OCI-LY1 (cell line): ENCODE results near the gene ZFYVE9.

Experiments
- H2AFZ ChIP-seq: fragments of 200-600 bp; sonication (generic), shearing (Covaris generic); 2 replicates; pipeline ENCODE4 v1.6.0; 2014; ENCODE audit warnings: antibody characterized with exemption, mild to moderate bottlenecking, low read length
- H3F3A ChIP-seq: fragments of 200-600 bp; sonication (generic), shearing (Covaris generic); 2 replicates; pipeline ENCODE4 v1.6.0; 2014; ENCODE audit warnings: mild to moderate bottlenecking, antibody characterized with exemption, low read length, moderate library complexity; ENCODE audit not compliant: insufficient read depth
- H3K27ac ChIP-seq: fragments of 200-600 bp; sonication (generic); 2 replicates; pipeline ENCODE4 v1.5.1; 2014; ENCODE audit warnings: low read length, mixed run types, mild to moderate bottlenecking, low read depth; ENCODE audit not compliant: poor library complexity, severe bottlenecking
- H3K27me3 ChIP-seq: fragments of 200-600 bp; sonication (generic); 2 replicates; pipeline ENCODE4 v1.6.0; 2014; ENCODE audit warnings: antibody characterized with exemption, mild to moderate bottlenecking, low read length, moderate library complexity; ENCODE audit not compliant: insufficient read depth
- H3K36me3 ChIP-seq: fragments of 200-600 bp; sonication (generic); 2 replicates; pipeline ENCODE4 v1.6.1; 2014; ENCODE audit warnings: mild to moderate bottlenecking, antibody characterized with exemption, low read length, moderate library complexity, mixed read lengths; ENCODE audit not compliant: insufficient read depth
- H3K4me1 ChIP-seq: fragments of 200-600 bp; sonication (generic); 2 replicates; pipeline ENCODE4 v1.5.1; 2014; ENCODE audit warnings: mild to moderate bottlenecking, low read length, moderate library complexity; ENCODE audit not compliant: insufficient read depth, severe bottlenecking
- H3K4me2 ChIP-seq: fragments of 200-600 bp; sonication (generic), shearing (Covaris generic); 2 replicates; pipeline ENCODE4 v1.6.1; 2014; ENCODE audit warnings: low read length
- H3K4me3 ChIP-seq: fragments of 200-600 bp; sonication (generic); 2 replicates; pipeline ENCODE4 v1.5.1; 2014; ENCODE audit warnings: low read length, low read depth, mild to moderate bottlenecking, mixed read lengths; ENCODE audit not compliant: poor library complexity, severe bottlenecking
- H3K79me2 ChIP-seq: fragments of 200-600 bp; shearing (Covaris generic); 2 replicates; pipeline ENCODE4 v1.6.1; 2016; ENCODE audit warnings: mixed run types, low read length, mixed read lengths; ENCODE audit not compliant: insufficient read depth
- H3K9ac ChIP-seq: fragments of 200-600 bp; sonication (generic), shearing (Covaris generic); 2 replicates; pipeline ENCODE4 v1.6.1; 2014; ENCODE audit warnings: mild to moderate bottlenecking, low read length, mixed read lengths
- H3K9me2 ChIP-seq: fragments of 200-600 bp; sonication (generic), shearing (Covaris generic); 2 replicates; pipeline ENCODE4 v1.6.1; 2014; ENCODE audit warnings: low read depth, mild to moderate bottlenecking, low read length, mixed read lengths
- H3K9me3 ChIP-seq: fragments of 200-600 bp; shearing (Covaris generic); 2 replicates; pipeline ENCODE4 v1.6.1; 2014; ENCODE audit warnings: low read length, mixed read lengths
- H4K20me1 ChIP-seq: fragments of 200-600 bp; sonication (generic), shearing (Covaris generic); 2 replicates; pipeline ENCODE4 v1.6.0; 2016; ENCODE audit warnings: mild to moderate bottlenecking, low read length; ENCODE audit not compliant: insufficient read depth
- EZH2 ChIP-seq: fragments of 200-600 bp; sonication (generic), shearing (Covaris generic); IDR thresholded peaks from 2 replicates; pipeline ENCODE4 v1.8.0; 2017; ENCODE audit warnings: borderline replicate concordance, mixed run types, mild to moderate bottlenecking, antibody characterized with exemption, low read length, moderate library complexity, mixed read lengths
- TF ChIP-seq, protein P1 (sequence below): fragments of 200-600 bp; sonication (generic), shearing (Covaris generic); IDR thresholded peaks from 2 replicates; pipeline ENCODE4 v1.5.1; 2017; ENCODE audit warnings: mild to moderate bottlenecking, antibody characterized with exemption, low read length, moderate library complexity, mixed read lengths

The ZFYVE9 gene

DNA sequence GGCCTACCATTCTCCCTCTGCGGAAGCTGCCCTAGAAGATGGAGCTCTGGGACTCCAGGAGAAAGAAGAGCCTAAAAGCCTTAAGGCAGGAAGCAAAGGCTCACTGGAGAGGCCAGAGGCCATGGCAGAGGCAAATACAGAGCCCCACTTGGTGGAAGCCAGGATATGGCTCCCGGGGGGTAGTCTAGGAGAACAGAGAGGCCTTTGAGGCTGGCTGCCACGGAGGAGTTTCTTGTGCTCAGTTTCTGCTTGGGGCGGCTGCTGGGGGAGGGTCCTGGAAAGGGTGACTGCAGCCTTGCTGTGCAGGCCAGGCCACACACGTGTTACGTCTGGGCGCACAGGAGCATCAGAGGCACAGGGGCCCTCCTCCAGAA lies 218.7 kb downstream of the ZFYVE9 start:
- no peaks in the 10 kb centered on the region for H3K27me3 ChIP-seq
- H3K9ac ChIP-seq, result no peak overlapping the region
- H2AFZ ChIP-seq, result no peak overlapping the region
- no peaks in the 10 kb centered on the region for H3K9me2 ChIP-seq
- H3K36me3 ChIP-seq, result peaks cover 80% of the 10 kb centered on the region
- no peak overlapping the region for H3K4me2 ChIP-seq
- H3K79me2 ChIP-seq, result peaks cover 5% of the 10 kb centered on the region; the same call in 1 of the 2 replicates
- no peaks in the 10 kb centered on the region for H3K9me3 ChIP-seq
- H3K27ac ChIP-seq, result no peak overlapping the region
- TF ChIP-seq EZH2, result no peak
- TF ChIP-seq, protein P1, sequence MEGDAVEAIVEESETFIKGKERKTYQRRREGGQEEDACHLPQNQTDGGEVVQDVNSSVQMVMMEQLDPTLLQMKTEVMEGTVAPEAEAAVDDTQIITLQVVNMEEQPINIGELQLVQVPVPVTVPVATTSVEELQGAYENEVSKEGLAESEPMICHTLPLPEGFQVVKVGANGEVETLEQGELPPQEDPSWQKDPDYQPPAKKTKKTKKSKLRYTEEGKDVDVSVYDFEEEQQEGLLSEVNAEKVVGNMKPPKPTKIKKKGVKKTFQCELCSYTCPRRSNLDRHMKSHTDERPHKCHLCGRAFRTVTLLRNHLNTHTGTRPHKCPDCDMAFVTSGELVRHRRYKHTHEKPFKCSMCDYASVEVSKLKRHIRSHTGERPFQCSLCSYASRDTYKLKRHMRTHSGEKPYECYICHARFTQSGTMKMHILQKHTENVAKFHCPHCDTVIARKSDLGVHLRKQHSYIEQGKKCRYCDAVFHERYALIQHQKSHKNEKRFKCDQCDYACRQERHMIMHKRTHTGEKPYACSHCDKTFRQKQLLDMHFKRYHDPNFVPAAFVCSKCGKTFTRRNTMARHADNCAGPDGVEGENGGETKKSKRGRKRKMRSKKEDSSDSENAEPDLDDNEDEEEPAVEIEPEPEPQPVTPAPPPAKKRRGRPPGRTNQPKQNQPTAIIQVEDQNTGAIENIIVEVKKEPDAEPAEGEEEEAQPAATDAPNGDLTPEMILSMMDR, result no peak
- H3K4me1 ChIP-seq, result peaks cover 11% of the 10 kb centered on the region
- H3K4me3 ChIP-seq, result no peak overlapping the region
- no peaks in the 10 kb centered on the region for H3F3A ChIP-seq
- H4K20me1 ChIP-seq, result no peaks in the 10 kb centered on the region

DNA sequence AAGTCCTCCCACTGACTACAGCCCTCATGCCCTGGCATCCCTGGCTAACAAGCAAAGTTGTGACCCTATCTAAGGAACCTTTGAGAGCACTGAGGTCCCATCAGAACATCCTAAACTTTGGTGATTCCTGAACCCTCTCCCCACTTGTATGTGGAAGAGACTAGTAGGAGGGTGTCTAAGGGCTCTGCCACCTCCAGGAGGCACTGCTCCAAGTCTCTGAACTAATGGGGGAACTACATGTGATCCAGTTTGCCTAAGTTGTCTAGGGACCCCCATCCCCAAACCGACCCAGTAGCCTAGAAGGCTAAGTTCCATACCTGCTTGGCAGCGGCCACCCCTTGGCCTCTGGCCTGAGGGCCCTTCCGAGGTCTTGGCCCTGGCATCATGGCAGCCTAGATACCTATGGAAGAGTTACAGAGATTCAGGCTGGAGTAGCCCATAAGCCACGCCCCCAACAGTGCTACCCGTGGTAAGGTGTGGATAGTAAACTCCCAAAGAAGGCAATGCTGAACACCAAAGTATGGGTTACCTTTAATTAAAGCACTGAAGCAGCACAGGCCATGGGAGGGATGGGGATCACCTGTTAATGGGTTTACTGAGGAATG lies 222.4 kb downstream of the ZFYVE9 start:
- peaks cover 5% of the 10 kb centered on the region; the same call in 1 of the 2 replicates for H3K79me2 ChIP-seq
- no peaks in the 10 kb centered on the region for H3K9me3 ChIP-seq
- no peaks in the 10 kb centered on the region for H3K9me2 ChIP-seq
- peak overlapping the region; percentile 78 for H3K4me3 ChIP-seq
- H3F3A ChIP-seq, result no peaks in the 10 kb centered on the region
- H3K4me2 ChIP-seq, result peak overlapping the region; percentile 97
- no peaks in the 10 kb centered on the region for H4K20me1 ChIP-seq
- no peaks in the 10 kb centered on the region for H3K27me3 ChIP-seq
- TF ChIP-seq, protein P1, result peak; percentile 31; the same call in 1 of the 2 replicates
- TF ChIP-seq EZH2, result no peak
- H3K4me1 ChIP-seq, result peaks cover 36% of the 10 kb centered on the region
- peak overlapping the region; percentile 85 for H3K9ac ChIP-seq
- H3K27ac ChIP-seq, result no peak overlapping the region
- H2AFZ ChIP-seq, result no peak overlapping the region
- H3K36me3 ChIP-seq, result peaks cover 42% of the 10 kb centered on the region

DNA sequence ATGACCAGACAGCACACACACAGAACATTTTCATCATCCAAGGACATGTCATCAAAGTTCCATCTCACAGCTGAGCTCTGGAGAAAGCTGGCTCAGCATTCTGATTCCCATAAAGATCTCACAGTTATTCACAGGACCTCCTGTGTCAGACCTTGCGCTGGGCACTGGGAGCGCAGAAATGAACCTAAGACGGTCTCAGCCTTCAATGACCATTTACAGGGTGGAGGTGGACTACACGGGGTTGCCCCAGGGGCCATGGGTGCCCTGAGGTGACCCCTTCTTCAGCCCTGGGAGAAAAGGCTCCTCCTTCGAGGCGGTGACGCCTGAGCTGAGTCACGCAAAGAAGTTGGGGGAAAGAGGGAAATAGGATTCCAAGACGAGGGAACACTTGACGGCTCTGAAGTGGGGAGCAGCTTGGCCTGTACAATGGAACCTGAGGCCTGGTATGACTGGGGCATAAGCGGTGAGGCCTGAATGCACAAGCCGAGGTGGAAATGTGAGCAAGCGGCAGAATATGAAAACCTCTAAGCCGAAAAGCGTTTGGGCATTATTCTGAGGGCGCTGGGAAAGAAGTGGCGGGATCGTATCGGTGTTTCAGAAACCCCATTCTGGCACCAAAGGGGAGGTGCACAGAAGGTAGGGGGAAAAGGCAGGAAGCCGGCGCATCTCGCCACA lies 223.3 kb downstream of the ZFYVE9 start:
- no peak overlapping the region for H2AFZ ChIP-seq
- no peaks in the 10 kb centered on the region for H3K9me2 ChIP-seq
- peak overlapping the region; percentile 85 for H3K9ac ChIP-seq
- no peaks in the 10 kb centered on the region for H3K9me3 ChIP-seq
- H3K4me1 ChIP-seq, result peaks cover 36% of the 10 kb centered on the region
- TF ChIP-seq, protein P1, result no peak
- TF ChIP-seq EZH2, result no peak
- H3K27me3 ChIP-seq, result no peaks in the 10 kb centered on the region
- H3K79me2 ChIP-seq, result peaks cover 5% of the 10 kb centered on the region; the same call in 1 of the 2 replicates
- peak overlapping the region; percentile 97 for H3K4me2 ChIP-seq
- H4K20me1 ChIP-seq, result no peaks in the 10 kb centered on the region
- H3K27ac ChIP-seq, result peak overlapping the region; percentile 13
- no peaks in the 10 kb centered on the region for H3F3A ChIP-seq
- peak overlapping the region; percentile 78 for H3K4me3 ChIP-seq
- peaks cover 34% of the 10 kb centered on the region for H3K36me3 ChIP-seq
